ENCODE measurements around the gene RSPH10B2.
"Not testable (repeated sequence)": the region's sequence is repeated elsewhere in the genome, so short reads cannot be mapped to it uniquely, and the experiment has no call there.

Gene RSPH10B2

DNA sequence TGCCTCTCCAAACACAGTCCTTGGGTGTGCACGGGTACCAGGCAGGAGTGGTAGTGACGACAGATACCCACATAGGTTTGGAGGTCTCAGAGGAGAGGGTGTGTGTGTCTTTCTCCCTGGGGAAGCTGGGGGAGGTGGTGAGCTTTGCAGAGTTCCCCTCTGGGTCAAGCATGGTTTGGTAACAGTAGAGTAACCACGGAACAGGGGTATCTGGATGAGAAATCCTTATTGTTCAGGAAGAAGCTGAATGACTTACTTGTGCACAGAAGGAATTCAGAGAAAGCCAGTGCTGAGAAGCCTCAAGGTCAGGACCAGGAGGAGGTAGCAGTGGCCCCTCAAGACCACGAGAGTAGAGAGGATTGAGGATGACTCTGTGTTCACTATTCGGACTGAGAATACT is 75.7 kb downstream of the RSPH10B2 start:
- not testable (repeated sequence) for H2BK120ac ChIP-seq (ENCODE audit: low read depth, low read length); H4K8ac ChIP-seq (ENCODE audit: low read depth, low read length); H2BK5ac ChIP-seq (ENCODE audit: low read length); H4K91ac ChIP-seq (ENCODE audit: low read depth, low read length, poor library complexity); H3K4me3 ChIP-seq (ENCODE audit: low read length in 2 of 2); DNase-seq (ENCODE audit: low spot score); H3K4me2 ChIP-seq (ENCODE audit: insufficient read depth, low read length, poor library complexity, severe bottlenecking); H2AFZ ChIP-seq (ENCODE audit: low read length); H2AK5ac ChIP-seq (ENCODE audit: low read depth, low read length); H3K4me1 ChIP-seq (ENCODE audit: control insufficient read depth in 2 of 2, insufficient read depth in 1 of 2, low read depth in 1 of 2, low read length in 2 of 2); H2BK12ac ChIP-seq (ENCODE audit: low read length); H3K14ac ChIP-seq (ENCODE audit: low read length); H3K9ac ChIP-seq (ENCODE audit: low read depth, low read length, poor library complexity); H3K27ac ChIP-seq (replicated peaks; ENCODE audit: low read length); H3K9me3 ChIP-seq (replicated peaks in 1 of 2; ENCODE audit: control insufficient read depth in 2 of 2, insufficient read depth in 1 of 2, low read depth in 1 of 2, low read length in 2 of 2); H3K4ac ChIP-seq (ENCODE audit: low read length); H2BK15ac ChIP-seq (ENCODE audit: low read length); H3K18ac ChIP-seq (ENCODE audit: low read length); H3K27me3 ChIP-seq (ENCODE audit: control insufficient read depth in 3 of 3, insufficient read depth in 3 of 3, low read depth in 1 of 3, low read length in 3 of 3); H3K79me1 ChIP-seq (ENCODE audit: low read depth, low read length); H3K23ac ChIP-seq (ENCODE audit: low read depth, low read length, poor library complexity); H3K36me3 ChIP-seq (replicated peaks in 1 of 2; ENCODE audit: control insufficient read depth in 2 of 2, insufficient read depth in 2 of 2, low read length in 2 of 2)
- no CpG with 5 or more reads among the region's 5 CpGs for WGBS, 2 donors (ENCODE audit: extremely low coverage in 2 of 2, insufficient read length in 2 of 2, insufficient replicate concordance in 1 of 2)

DNA sequence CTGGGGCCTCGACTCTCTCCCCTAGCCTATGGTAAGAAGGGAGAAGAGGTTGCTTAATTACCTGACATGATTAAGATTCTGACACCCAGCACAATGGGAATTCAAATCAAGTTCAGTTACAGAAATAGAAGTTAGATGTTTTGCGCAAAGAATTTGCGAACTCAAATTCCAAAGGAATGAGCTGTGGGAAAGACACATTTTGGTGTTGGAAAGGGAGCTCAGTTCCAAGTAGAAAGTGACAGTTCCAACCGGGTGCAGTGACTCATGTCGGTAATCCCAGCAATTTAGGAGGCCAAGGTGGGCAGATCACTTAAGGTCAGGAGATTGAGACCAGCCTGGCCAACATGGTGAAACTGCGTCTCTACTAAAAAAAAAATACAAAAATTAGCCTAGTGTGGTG is 76.1 kb downstream of the RSPH10B2 start:
- DNase-seq (ENCODE audit: low spot score); H2BK120ac ChIP-seq (ENCODE audit: low read depth, low read length); H3K23ac ChIP-seq (ENCODE audit: low read depth, low read length, poor library complexity); H3K9me3 ChIP-seq (replicated peaks in 1 of 2; ENCODE audit: control insufficient read depth in 2 of 2, insufficient read depth in 1 of 2, low read depth in 1 of 2, low read length in 2 of 2); H3K4me3 ChIP-seq (ENCODE audit: low read length in 2 of 2); H2BK15ac ChIP-seq (ENCODE audit: low read length); H4K91ac ChIP-seq (ENCODE audit: low read depth, low read length, poor library complexity); H3K4ac ChIP-seq (ENCODE audit: low read length); H3K4me2 ChIP-seq (ENCODE audit: insufficient read depth, low read length, poor library complexity, severe bottlenecking); H3K18ac ChIP-seq (ENCODE audit: low read length); H2BK12ac ChIP-seq (ENCODE audit: low read length); H3K9ac ChIP-seq (ENCODE audit: low read depth, low read length, poor library complexity); H2BK5ac ChIP-seq (ENCODE audit: low read length); H3K36me3 ChIP-seq (replicated peaks in 1 of 2; ENCODE audit: control insufficient read depth in 2 of 2, insufficient read depth in 2 of 2, low read length in 2 of 2); H3K27ac ChIP-seq (replicated peaks; ENCODE audit: low read length); H3K27me3 ChIP-seq (ENCODE audit: control insufficient read depth in 3 of 3, insufficient read depth in 3 of 3, low read depth in 1 of 3, low read length in 3 of 3); H4K8ac ChIP-seq (ENCODE audit: low read depth, low read length); H2AK5ac ChIP-seq (ENCODE audit: low read depth, low read length); H3K4me1 ChIP-seq (ENCODE audit: control insufficient read depth in 2 of 2, insufficient read depth in 1 of 2, low read depth in 1 of 2, low read length in 2 of 2); H3K79me1 ChIP-seq (ENCODE audit: low read depth, low read length); H2AFZ ChIP-seq (ENCODE audit: low read length); H3K14ac ChIP-seq (ENCODE audit: low read length): not testable (repeated sequence)
- WGBS, 2 donors (ENCODE audit: extremely low coverage in 2 of 2, insufficient read length in 2 of 2, insufficient replicate concordance in 1 of 2): no CpG with 5 or more reads among the region's 6 CpGs

DNA sequence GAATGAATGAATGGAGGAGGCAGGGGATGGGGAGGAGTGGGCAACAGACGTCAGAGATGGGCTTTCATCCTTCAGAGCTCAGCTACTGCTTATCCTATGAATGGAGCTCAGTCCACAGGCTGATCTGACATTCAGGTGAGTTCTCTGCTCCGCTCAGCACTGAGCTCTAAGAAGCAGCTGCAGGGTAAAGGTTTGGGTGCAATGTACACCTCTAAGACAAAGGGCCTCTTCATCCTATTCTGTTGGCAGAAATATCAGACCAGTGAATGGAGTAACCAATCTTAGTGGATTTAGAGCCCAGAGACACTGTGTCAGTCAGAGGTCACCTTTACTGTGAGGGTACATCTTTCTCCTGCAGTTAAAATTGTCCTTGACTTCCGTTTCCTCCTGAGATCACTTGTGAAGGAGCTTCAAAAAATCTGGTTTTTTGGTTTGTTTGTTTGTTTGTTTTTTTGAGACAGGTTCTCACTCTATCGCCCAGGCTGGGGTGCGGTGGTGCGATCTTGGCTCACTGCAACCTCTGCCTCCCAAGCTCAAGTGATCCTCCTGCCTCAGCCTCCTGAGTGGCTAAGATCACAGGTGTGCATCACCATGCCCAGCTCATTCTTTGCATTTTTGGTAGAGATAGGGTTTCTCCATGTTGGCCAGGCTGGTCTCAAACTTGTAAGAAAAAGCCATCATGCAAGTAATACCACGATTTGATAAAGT is 77.3 kb downstream of the RSPH10B2 start:
- H2AFZ ChIP-seq (ENCODE audit: low read length): no peak overlapping the region
- no peak overlapping the region for H3K4me2 ChIP-seq (ENCODE audit: insufficient read depth, low read length, poor library complexity, severe bottlenecking)
- H4K91ac ChIP-seq (ENCODE audit: low read depth, low read length, poor library complexity): no peak overlapping the region
- peak overlapping the region; percentile 27 for H3K14ac ChIP-seq (ENCODE audit: low read length)
- no peak overlapping the region for H3K18ac ChIP-seq (ENCODE audit: low read length)
- H3K27me3 ChIP-seq (ENCODE audit: control insufficient read depth in 3 of 3, insufficient read depth in 3 of 3, low read depth in 1 of 3, low read length in 3 of 3): peaks cover 0 to 4% (median 0%) of the 10 kb centered on the region in 3 experiments
- no peak overlapping the region for H3K4ac ChIP-seq (ENCODE audit: low read length)
- no peak for DNase-seq (ENCODE audit: low spot score)
- H3K4me1 ChIP-seq (ENCODE audit: control insufficient read depth in 2 of 2, insufficient read depth in 1 of 2, low read depth in 1 of 2, low read length in 2 of 2): peaks cover 0 to 2% of the 10 kb centered on the region in 2 donors
- no peak overlapping the region for H2BK5ac ChIP-seq (ENCODE audit: low read length)
- H3K4me3 ChIP-seq (ENCODE audit: low read length in 2 of 2): no peak overlapping the region
- no peak overlapping the region for H3K23ac ChIP-seq (ENCODE audit: low read depth, low read length, poor library complexity)
- H4K8ac ChIP-seq (ENCODE audit: low read depth, low read length): peak overlapping the region; percentile 17
- H2BK12ac ChIP-seq (ENCODE audit: low read length): no peak overlapping the region
- no peaks in the 10 kb centered on the region for H3K9me3 ChIP-seq (replicated peaks in 1 of 2; ENCODE audit: control insufficient read depth in 2 of 2, insufficient read depth in 1 of 2, low read depth in 1 of 2, low read length in 2 of 2)
- H3K27ac ChIP-seq (replicated peaks; ENCODE audit: low read length): no peak overlapping the region
- H2BK120ac ChIP-seq (ENCODE audit: low read depth, low read length): no peak overlapping the region
- H3K9ac ChIP-seq (ENCODE audit: low read depth, low read length, poor library complexity): peak overlapping the region; percentile 44
- H3K79me1 ChIP-seq (ENCODE audit: low read depth, low read length): no peaks in the 10 kb centered on the region
- no peaks in the 10 kb centered on the region for H3K36me3 ChIP-seq (replicated peaks in 1 of 2; ENCODE audit: control insufficient read depth in 2 of 2, insufficient read depth in 2 of 2, low read length in 2 of 2)
- H2BK15ac ChIP-seq (ENCODE audit: low read length): no peak overlapping the region
- peak overlapping the region; percentile 28 for H2AK5ac ChIP-seq (ENCODE audit: low read depth, low read length)
- no CpG with 5 or more reads among the region's 7 CpGs for WGBS, 2 donors (ENCODE audit: extremely low coverage in 2 of 2, insufficient read length in 2 of 2, insufficient replicate concordance in 1 of 2)

DNA sequence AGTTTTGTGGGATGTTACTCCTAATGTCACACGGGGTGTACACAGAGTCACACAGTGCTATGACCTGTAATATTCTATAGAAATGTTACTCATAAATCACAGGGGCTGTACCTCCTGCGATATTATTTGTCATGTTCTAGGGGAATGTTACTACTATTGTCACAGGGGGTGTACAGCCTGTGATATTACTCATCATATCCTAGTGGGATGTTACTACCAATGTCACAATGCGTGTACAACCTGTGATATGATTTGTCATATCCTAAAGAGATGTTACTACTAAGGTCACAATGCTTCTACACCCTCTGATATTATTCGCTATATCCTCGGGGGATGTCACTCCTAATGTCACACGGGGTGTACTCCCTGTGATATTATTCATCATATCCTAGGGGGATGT is 79.7 kb downstream of the RSPH10B2 start:
- no peak overlapping the region for H2BK5ac ChIP-seq (ENCODE audit: low read length)
- no peak overlapping the region for H2BK15ac ChIP-seq (ENCODE audit: low read length)
- H3K27ac ChIP-seq (replicated peaks; ENCODE audit: low read length): no peak overlapping the region
- no peaks in the 10 kb centered on the region for H3K79me1 ChIP-seq (ENCODE audit: low read depth, low read length)
- peaks cover 0 to 4% (median 0%) of the 10 kb centered on the region in 3 experiments for H3K27me3 ChIP-seq (ENCODE audit: control insufficient read depth in 3 of 3, insufficient read depth in 3 of 3, low read depth in 1 of 3, low read length in 3 of 3)
- no peak overlapping the region for H4K8ac ChIP-seq (ENCODE audit: low read depth, low read length)
- no peak overlapping the region for H3K4me2 ChIP-seq (ENCODE audit: insufficient read depth, low read length, poor library complexity, severe bottlenecking)
- no peak overlapping the region for H3K18ac ChIP-seq (ENCODE audit: low read length)
- no peak overlapping the region for H2AK5ac ChIP-seq (ENCODE audit: low read depth, low read length)
- WGBS, 2 donors (ENCODE audit: extremely low coverage in 2 of 2, insufficient read length in 2 of 2, insufficient replicate concordance in 1 of 2): no CpG with 5 or more reads among the region's 6 CpGs
- no peak overlapping the region for H3K14ac ChIP-seq (ENCODE audit: low read length)
- H3K9me3 ChIP-seq (replicated peaks in 1 of 2; ENCODE audit: control insufficient read depth in 2 of 2, insufficient read depth in 1 of 2, low read depth in 1 of 2, low read length in 2 of 2): no peaks in the 10 kb centered on the region
- no peak overlapping the region for H2BK120ac ChIP-seq (ENCODE audit: low read depth, low read length)
- no peak overlapping the region for H2BK12ac ChIP-seq (ENCODE audit: low read length)
- DNase-seq (ENCODE audit: low spot score): no peak
- H3K9ac ChIP-seq (ENCODE audit: low read depth, low read length, poor library complexity): no peak overlapping the region
- no peak overlapping the region for H3K23ac ChIP-seq (ENCODE audit: low read depth, low read length, poor library complexity)
- H3K4me3 ChIP-seq (ENCODE audit: low read length in 2 of 2): no peak overlapping the region
- no peaks in the 10 kb centered on the region for H3K36me3 ChIP-seq (replicated peaks in 1 of 2; ENCODE audit: control insufficient read depth in 2 of 2, insufficient read depth in 2 of 2, low read length in 2 of 2)
- no peak overlapping the region for H3K4ac ChIP-seq (ENCODE audit: low read length)
- H4K91ac ChIP-seq (ENCODE audit: low read depth, low read length, poor library complexity): no peak overlapping the region
- peaks cover 0 to 2% of the 10 kb centered on the region in 2 donors for H3K4me1 ChIP-seq (ENCODE audit: control insufficient read depth in 2 of 2, insufficient read depth in 1 of 2, low read depth in 1 of 2, low read length in 2 of 2)
- no peak overlapping the region for H2AFZ ChIP-seq (ENCODE audit: low read length)

Data from neuronal stem cell (in vitro differentiated cells).